ENCODE data around the gene TRIM31.

GRCh38 chr6:30071081-30071818 is 41.6 kb downstream of the TRIM31 start:
- TF ChIP-seq CHD4 (IDR thresholded peaks at IDR 0.05; ENCODE audit: borderline replicate concordance) (no peak), POLR2A (IDR thresholded peaks at IDR 0.05; ENCODE audit: low read length) (no peak), ELK1 (IDR thresholded peaks at IDR 0.05; ENCODE audit: low read depth, low read length) (no peak), ZSCAN20 (CRISPR knock-in tag; IDR thresholded peaks at IDR 0.05) (no peak), EP300 (IDR thresholded peaks at IDR 0.05) (no peak)
